ENCODE measurements around the gene CPB2.

Gene CPB2

GRCh38 chr13:46104868-46105267 lies at the start of gene CPB2:
Gene CPB2 (minus strand): TSS chr13:46105033. CDS start chr13:46105009, 24 bp downstream.
- no peak for DNase-seq (ENCODE audit: low spot score)

GRCh38 chr13:46154136-46154801 lies 49.4 kb upstream of the CPB2 start:
- no peak for DNase-seq (ENCODE audit: low spot score)

- DNase-seq (ENCODE audit: low spot score) = no peak
These were observed 47.9 kb upstream of the CPB2 start for GRCh38 chr13:46152627-46153328.

GRCh38 chr13:46150134-46150693 lies 45.4 kb upstream of the CPB2 start:
- DNase-seq (ENCODE audit: low spot score) = no peak

GRCh38 chr13:46149272-46150133 lies 44.7 kb upstream of the CPB2 start:
- no peak for DNase-seq (ENCODE audit: low spot score)

- peak; percentile 57 for DNase-seq (ENCODE audit: low spot score)
These were observed 42.1 kb upstream of the CPB2 start for GRCh38 chr13:46146898-46147297.

GRCh38 chr13:46145950-46146349 lies 41.1 kb upstream of the CPB2 start:
- no peak for DNase-seq (ENCODE audit: low spot score)

- no peak for DNase-seq (ENCODE audit: low spot score)
These were observed 40.3 kb upstream of the CPB2 start for GRCh38 chr13:46145135-46145534.

- peak; percentile 59 for DNase-seq (ENCODE audit: low spot score)
These were observed 38.4 kb upstream of the CPB2 start for GRCh38 chr13:46143184-46143701.

GRCh38 chr13:46142776-46143175 lies 37.9 kb upstream of the CPB2 start:
- peak; percentile 28 for DNase-seq (ENCODE audit: low spot score)

- DNase-seq (ENCODE audit: low spot score) = no peak
These were observed 35.2 kb upstream of the CPB2 start for GRCh38 chr13:46140044-46140443.

- no peak for DNase-seq (ENCODE audit: low spot score)
These were observed 32.9 kb upstream of the CPB2 start for GRCh38 chr13:46137627-46138317.

- no peak for DNase-seq (ENCODE audit: low spot score)
These were observed 31.9 kb upstream of the CPB2 start for GRCh38 chr13:46136688-46137087.

- peak; percentile 23 for DNase-seq (ENCODE audit: low spot score)
These were observed 30.2 kb upstream of the CPB2 start for GRCh38 chr13:46134961-46135522.

- no peak for DNase-seq (ENCODE audit: low spot score)
These were observed 29.7 kb upstream of the CPB2 start for GRCh38 chr13:46134494-46134893.

GRCh38 chr13:46132109-46132508 lies 27.3 kb upstream of the CPB2 start:
- no peak for DNase-seq (ENCODE audit: low spot score)

GRCh38 chr13:46131705-46132104 lies 26.9 kb upstream of the CPB2 start:
- DNase-seq (ENCODE audit: low spot score) = no peak

- no peak for DNase-seq (ENCODE audit: low spot score)
These were observed 25.3 kb upstream of the CPB2 start for GRCh38 chr13:46129955-46130618.

- DNase-seq (ENCODE audit: low spot score) = no peak
These were observed 24.3 kb upstream of the CPB2 start for GRCh38 chr13:46129124-46129523.

- no peak for DNase-seq (ENCODE audit: low spot score)
These were observed 22.7 kb upstream of the CPB2 start for GRCh38 chr13:46127358-46128023.

All from HuH-7.5 (cell line).